SK-N-SH treated with all-trans-retinoic acid at 6 μM for 48 hours (cell line): ENCODE measurements around the gene ATXN7.

ENCODE experiments used
- ARNTL ChIP-seq: fragments of 450-650 bp; formaldehyde crosslinking; IDR thresholded peaks from 2 replicates; pipeline ENCODE4 v1.5.0; 2020; ENCODE audit warnings: low read depth, mild to moderate bottlenecking, moderate library complexity, borderline replicate concordance
- TOX ChIP-seq: fragments of 250-450 bp; sonication (Bioruptor Pico); IDR thresholded peaks from 2 replicates; pipeline ENCODE4 v1.8.0; 2021; ENCODE audit warnings: mild to moderate bottlenecking, moderate library complexity, borderline replicate concordance
- ZFP3 ChIP-seq: fragments of 250-450 bp; sonication (Bioruptor Pico); IDR thresholded peaks from 2 replicates; pipeline ENCODE4 v1.5.0; 2020; ENCODE audit warnings: mild to moderate bottlenecking, moderate library complexity
- ZNF565 ChIP-seq: fragments of 450-650 bp; formaldehyde crosslinking; conservative IDR thresholded peaks from 2 replicates; pipeline ENCODE4 v1.5.0; 2020; ENCODE audit warnings: low read depth, mild to moderate bottlenecking, moderate library complexity
- TF ChIP-seq, protein P1 (sequence below): fragments of 250-450 bp; sonication (Bioruptor Pico); IDR thresholded peaks from 2 replicates; pipeline ENCODE4 v1.8.0; 2020; ENCODE audit warnings: mild to moderate bottlenecking, moderate library complexity, borderline replicate concordance

DNA sequence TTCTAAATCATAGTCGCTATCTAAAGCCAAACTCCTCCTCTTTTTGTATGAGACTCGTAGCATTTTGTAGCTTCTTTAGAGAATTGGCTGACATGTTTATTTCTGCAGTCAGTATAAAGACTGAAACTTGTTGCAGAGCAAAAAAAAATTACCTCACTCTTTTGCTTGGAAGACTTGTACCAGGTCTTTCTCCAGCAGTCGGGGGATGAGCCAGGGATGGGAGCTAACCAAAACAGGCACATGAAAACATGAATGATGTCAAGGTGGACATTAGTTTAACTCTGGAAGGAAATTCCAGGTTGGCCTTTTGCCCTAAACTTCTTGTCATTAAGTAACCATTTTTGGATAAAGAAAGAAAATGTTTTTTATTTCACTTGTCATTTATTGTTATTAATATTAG lies 95.5 kb downstream of the ATXN7 start:
- TF ChIP-seq ZFP3 (CRISPR knock-in tag), result no peak
- no peak for TF ChIP-seq TOX
- TF ChIP-seq ARNTL (CRISPR knock-in tag), result no peak
- TF ChIP-seq, protein P1, sequence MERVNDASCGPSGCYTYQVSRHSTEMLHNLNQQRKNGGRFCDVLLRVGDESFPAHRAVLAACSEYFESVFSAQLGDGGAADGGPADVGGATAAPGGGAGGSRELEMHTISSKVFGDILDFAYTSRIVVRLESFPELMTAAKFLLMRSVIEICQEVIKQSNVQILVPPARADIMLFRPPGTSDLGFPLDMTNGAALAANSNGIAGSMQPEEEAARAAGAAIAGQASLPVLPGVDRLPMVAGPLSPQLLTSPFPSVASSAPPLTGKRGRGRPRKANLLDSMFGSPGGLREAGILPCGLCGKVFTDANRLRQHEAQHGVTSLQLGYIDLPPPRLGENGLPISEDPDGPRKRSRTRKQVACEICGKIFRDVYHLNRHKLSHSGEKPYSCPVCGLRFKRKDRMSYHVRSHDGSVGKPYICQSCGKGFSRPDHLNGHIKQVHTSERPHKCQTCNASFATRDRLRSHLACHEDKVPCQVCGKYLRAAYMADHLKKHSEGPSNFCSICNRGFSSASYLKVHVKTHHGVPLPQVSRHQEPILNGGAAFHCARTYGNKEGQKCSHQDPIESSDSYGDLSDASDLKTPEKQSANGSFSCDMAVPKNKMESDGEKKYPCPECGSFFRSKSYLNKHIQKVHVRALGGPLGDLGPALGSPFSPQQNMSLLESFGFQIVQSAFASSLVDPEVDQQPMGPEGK (CRISPR knock-in tag), result no peak
- TF ChIP-seq ZNF565 (CRISPR knock-in tag), result no peak
